DMS53 (cell line): ENCODE data around the gene ERCC3.
A peak's percentile ranks its signal among the peaks of the same experiment; 100 is the strongest.
"Not testable (repeated sequence)": the region's sequence is repeated elsewhere in the genome, so short reads cannot be mapped to it uniquely, and the experiment has no call there.

Experiments
- DNase-seq: peaks from one replicate; lab custom pipeline; 2025; lab: John Stamatoyannopoulos, UW

The ERCC3 gene

GRCh38 chr2:127225186-127225960 lies 68.6 kb downstream of the ERCC3 start:
- DNase-seq: peak; percentile 15

- not testable (repeated sequence) for DNase-seq
These were observed 69.8 kb downstream of the ERCC3 start for GRCh38 chr2:127224135-127224534.

- DNase-seq: peak; percentile 50
These were observed 73.0 kb downstream of the ERCC3 start for GRCh38 chr2:127220768-127221527.

- peak; percentile 45 for DNase-seq
These were observed 73.7 kb downstream of the ERCC3 start, which contains the start of gene CYP27C1 for GRCh38 chr2:127220102-127220767. Gene CYP27C1, minus strand, starts transcription at chr2:127220299. Its CDS starts 29 bp downstream, at chr2:127220270.

GRCh38 chr2:127219171-127220070 lies 74.5 kb downstream of the ERCC3 start:
- DNase-seq: peak; percentile 55

GRCh38 chr2:127218812-127219170 lies 75.2 kb downstream of the ERCC3 start:
- DNase-seq: peak; percentile 36

- DNase-seq: peak; percentile 10
These were observed 76.2 kb downstream of the ERCC3 start for GRCh38 chr2:127217470-127218325.

- no peak for DNase-seq
These were observed 77.4 kb downstream of the ERCC3 start for GRCh38 chr2:127216593-127216992.

GRCh38 chr2:127216095-127216494 lies 77.8 kb downstream of the ERCC3 start:
- no peak for DNase-seq

- DNase-seq: not testable (repeated sequence)
These were observed 79.7 kb downstream of the ERCC3 start for GRCh38 chr2:127214201-127214600.

- peak; percentile 85 for DNase-seq
These were observed 85.6 kb downstream of the ERCC3 start for GRCh38 chr2:127208313-127208712.
